ENCODE measurements around the gene TRPV3.
"Not testable (repeated sequence)": the region's sequence is repeated elsewhere in the genome, so short reads cannot be mapped to it uniquely, and the experiment has no call there.

TRPV3 gene

DNA sequence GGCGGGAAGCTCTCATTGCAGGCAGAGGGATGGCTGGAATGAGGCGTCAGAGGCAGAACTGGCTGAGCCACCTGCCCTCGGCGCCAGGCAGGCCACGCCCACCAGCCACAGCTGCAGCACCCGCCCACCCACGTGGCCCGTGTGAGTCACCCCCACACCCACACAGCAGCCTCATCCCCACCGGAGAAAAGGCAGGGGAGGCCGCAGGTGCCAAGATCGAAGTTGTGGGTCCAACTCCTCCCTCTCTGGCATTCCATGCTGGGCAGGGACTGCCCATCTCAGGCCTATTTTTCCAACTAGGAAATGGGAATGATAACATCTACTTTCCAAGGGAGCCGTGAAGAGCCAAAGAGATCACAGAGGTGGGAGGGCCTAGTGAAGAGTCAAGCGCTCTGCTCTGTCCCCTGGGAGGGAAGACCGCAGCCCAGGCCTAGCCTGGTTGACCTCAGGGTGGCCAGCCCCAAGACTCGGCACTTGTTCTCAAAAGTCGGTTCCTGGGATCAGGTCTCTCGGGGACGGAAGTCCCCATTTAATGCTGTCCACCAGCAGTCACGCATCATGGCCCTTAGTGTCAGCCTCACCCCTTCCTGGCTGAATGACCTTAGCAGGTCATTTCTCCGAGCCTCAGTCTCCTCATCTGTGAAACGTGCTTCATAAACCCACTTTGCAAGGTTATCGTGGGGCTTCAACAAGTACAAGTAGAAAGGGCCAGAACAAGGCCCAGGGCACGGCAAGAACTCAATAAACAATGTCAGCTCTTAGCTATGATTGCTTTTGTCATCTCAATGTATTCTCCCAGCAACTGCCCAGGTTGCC lies at the start of gene TRPV3:
TSS of gene TRPV3 (minus strand) at position 45 of the 816 bp plus-strand sequence. CDS start 2,962 bp downstream, outside the sequence.
- DNase-seq: no peak

DNA sequence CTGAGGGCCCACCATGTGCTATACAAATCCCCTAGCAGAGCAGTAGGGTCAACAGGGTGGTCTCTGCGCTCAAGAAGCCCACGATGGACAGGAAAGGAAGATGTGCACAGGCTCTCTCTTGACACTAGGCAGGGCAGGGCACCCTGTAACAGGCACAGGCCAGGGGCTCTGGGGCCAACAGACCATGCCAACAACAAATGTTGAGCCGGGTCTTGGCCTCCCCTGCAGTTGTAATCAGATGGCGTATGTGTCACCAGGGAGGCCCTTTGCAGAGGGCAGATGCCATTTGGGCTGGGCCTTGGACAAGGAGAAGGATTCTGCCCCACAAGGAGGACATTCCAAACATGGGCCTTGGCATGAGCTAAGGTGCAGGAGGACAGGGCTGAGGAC lies 46.3 kb upstream of the TRPV3 start:
- no peak for DNase-seq

DNA sequence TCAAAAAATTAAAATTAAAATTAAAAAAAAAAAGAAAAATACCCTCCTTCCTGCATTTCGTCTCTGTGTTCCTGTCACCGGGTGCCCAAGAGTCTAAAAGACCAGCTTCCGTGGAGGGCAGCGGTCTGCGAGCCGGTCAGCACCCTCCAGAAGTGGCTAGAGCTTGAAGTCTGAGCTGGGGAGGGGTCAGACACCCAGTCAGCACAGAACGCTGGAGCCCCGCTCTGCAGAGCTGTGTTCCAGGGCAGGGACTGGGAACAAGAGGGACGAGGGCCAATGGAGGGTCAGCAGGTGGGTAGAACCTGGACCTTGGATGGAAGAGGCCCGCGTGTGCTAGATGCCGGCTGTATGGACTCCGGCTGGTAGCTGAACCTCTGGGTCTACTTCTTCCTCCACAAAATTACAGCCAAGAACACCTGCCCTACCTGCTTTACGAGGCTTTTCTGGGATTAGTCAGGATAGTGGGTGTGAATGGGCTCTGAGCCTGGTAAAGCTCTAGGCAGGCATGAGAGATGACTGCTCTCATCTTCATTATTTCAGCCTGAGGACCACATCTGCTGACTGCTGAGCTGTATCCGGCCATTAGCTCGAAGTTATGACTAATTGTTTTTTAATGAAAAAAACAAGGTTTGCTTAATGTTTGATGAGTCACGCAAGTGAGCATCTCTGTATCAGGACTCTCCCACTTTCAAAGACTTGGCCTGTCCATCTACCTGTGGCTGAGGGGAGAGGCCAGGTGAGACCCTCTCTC lies 45.7 kb upstream of the TRPV3 start:
- DNase-seq: peak; percentile 10

DNA sequence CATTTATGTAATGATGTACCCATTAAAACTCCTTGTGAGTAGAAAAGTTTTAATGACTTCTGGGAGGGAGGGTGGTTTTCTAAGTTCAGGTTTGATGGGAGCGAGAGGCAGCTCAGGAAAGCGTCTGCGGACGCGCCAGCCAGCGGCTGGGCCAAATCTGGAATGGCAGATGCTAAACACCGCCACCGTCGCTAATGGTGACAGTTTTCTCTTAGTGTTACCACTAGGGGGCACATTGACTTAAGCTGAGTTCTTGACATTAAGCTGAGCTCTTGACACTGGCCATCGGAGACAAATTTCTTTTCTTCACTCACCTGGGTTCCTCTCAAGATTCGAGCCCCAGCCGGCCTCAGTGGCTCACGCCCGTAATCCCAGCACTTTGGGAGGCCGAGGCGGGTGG lies 44.9 kb upstream of the TRPV3 start:
- DNase-seq: peak; percentile 43

DNA sequence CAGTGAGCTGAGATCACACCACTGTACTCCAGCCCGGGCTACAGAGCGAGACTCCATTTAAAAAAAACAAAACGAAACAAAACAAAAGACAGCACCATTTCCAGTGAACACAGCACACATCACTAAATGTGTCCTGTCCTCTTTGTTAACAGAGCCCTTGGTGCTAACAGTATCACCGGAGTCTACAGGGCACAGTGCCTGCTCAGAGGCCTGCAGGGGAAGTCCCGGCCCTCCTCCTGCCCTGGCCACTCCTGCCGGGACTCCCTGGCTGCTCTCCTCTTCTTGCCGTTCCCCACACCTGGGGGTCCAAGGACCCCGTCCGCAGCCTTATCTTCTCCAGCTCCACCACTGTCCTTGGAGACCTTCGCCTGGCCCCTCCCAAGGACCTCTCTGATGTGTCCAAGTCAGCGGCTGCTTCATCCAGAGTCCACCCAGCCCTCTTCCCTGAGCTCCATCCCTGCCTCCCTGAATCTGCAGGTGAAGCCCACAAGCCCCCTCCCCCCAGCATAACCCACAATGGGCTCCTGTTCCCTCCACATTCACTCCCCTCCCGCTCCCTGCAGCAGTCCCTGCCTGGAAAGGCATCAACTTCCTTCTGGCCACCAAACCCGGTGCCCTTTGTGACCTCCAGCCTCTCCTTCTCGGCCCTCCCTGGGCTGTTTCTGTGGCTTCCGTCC lies 43.1 kb upstream of the TRPV3 start:
- no peak for DNase-seq

DNA sequence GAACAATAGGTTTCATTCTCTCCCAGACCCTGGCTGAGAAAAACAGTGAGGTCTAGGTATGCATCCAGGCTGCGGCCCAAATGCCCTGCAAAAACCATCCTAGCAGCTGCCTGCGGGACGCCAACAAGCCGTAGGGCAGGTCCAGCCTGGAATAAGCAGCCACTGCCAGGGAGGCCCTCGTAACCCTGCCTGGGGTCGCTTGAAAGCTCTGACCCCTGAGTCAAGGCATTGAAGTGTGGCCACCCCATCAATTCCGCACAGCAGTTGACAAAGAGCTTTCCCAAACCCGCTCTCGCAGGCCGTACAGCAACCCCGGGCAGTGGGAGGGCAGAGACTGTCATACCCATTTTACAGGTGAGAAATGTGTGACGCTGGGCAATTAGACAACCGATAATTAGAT lies 40.5 kb upstream of the TRPV3 start:
- no peak for DNase-seq

DNA sequence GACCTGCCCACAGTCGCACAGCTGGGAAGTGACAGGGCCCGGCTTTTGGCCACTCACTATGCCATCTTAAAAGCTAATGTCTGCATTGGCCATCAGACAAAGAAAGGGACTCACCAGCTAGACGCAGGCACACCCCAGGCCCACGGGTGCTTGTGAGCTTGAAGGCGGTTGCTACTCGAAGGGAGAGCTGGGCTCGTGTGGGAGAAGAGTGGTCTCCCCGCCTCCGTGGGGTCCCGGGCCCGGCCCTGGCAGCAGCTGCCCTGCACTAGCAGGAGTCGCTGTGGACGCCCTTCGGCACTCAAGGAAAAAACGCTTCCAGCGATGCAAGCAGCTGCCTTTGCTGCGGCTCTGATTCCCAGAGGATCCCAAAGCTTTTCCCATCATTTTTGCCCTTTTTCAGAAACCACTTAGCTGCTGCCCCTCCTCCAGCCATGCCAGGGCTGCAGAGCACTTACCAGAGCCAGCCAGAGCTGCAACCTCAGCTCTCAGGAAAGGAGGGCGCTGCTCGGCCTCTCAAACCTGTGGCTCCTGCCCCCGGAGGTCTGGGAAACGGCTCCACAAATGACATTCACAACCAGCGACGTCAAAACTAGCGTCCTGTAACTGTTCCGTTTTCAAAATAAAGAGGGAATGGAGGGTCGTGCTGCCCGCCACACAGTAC lies 39.3 kb upstream of the TRPV3 start:
- no peak for DNase-seq

DNA sequence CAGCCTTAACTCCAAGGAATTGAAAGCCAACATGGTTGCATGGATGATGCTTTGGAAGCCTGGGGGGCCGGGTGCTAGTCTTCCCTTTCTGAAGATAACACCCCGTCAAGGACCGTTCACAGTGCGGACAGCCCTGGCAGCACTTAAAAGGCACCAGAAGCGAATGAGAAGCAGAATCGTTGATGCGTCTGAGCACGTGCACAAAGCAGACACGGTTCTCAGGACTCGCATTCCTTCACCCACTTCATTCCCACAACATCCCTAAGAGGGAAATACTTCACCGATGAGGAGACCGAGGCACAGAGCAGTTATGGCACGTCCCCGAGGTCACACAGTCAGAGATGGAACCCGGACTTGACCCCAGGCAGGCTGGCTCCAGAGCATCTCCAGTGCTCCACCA lies 37.4 kb upstream of the TRPV3 start:
- no peak for DNase-seq

DNA sequence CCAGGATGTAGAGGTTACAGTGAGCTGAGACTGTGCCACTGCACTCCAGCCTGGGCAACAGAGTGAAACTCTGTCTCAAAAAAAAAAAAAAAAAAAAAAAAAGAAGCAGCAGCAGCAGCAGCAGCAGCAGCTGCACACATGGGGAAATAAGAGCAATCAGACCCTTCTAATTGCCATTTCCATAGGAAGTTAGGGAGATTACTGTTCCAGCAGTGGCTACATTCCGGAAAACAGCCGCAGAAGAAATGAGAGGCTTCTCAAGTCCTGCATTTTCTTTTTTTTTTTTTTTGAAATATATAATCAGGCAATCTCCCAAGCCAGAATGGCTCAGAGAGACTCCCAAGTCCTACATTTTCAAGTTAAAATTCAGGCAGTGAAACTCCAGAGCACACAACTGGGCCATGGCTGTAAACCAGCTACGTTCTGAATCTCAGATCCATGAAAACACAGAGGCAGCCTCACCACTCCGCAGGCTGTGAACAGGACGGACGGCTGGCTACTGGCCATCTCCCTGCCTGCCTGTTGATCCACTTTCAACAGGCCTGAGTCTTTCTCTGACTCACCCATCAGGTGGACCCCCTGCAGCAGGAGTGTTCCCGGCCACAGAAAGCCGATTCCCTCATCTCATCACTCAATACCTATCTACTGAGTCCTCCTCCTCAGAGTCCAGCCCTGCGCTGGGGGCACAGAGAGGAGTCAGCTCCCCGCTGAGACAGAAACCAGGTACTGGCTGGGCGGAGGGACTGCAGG lies 36.6 kb upstream of the TRPV3 start:
- no peak for DNase-seq

DNA sequence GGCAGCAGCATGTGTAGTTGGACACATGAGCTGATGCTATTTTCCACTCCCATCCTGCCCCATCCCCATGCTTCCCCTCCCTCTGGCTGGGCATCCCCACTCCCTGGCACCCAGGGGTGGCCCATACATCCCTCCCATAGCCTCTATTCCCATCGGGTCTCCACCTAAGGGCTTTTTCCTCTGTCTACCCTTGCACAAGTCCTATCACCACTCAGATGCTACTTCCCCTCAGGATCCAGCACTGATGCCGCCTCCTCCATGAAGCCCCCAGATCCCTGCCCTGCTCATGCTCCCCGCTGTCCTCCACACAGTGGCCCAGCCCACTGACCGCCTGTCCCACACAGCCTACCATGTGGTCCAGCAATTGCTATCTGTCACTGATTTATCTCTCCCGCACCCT lies 35.8 kb upstream of the TRPV3 start:
- DNase-seq: no peak

DNA sequence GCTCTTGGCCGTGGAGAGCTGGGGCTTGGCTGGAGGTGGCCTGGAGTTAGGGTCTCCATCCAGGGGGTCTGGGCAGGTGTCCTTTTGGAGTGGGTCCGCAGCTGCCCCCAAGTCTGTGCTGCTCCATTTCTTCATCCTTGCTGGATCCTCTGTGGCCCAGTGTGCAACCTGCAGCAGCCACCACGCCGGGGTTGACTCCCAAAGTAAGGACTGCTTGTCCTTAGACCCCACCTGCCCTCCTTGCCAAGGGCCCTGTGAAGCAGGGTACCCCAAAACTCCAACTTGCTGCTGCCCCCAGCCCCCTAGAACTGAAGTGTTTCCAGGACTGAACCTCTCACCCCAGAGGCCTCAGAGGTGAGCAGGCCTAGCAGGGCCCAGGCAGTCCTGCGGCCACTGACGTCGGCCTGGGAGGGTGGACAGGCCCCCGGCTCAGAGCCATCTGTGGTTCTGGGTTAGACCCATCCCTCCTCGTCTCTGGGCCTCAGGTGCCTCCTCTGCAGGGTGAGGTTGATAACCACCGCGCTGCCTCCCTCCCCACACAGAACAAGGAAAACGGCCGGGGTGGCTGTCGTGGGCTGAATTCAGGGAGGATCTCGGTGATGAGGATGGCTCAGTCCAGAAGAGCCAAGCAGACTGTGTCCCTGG lies 34.7 kb upstream of the TRPV3 start:
- DNase-seq: no peak

DNA sequence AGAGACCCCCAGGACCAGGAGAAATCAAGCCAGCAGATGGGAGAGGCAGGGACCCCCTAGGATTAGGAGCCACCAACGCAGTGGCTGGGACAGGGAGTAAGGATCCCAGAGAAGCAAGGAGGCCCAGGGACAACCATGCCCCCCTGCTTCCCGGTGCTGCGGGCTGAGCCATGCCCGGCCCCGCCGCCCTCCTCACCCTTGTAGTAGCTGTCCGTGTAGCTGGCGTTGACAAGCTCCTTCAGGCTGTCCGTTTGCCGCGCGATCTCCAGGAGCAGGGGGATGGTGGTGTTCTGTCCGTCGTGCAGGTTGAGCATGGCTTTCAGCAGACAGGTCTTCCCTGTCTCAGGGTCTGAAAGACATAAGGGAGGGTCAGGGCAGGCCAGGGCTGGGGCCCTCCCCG lies 33.2 kb upstream of the TRPV3 start:
- no peak for DNase-seq

DNA sequence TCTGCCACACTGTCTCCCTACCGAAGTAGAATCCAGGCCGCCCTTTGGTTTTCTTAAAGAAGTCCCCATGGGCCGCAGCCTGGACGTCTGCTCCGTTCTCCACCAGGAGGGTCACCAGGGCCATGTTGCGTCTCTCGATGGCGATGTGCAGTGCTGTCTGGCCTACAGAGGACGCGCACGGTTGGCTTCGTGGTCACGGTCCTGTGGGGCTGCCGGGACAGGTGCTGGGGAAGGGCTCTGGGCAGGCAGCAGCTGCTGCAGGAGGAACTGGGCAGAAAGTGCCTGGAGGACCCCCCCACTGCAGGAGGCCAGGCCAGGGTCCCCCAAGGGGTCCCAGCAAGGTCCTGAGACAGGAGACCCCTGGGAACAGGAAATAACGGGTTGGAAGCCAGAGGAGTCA lies 32.6 kb upstream of the TRPV3 start:
- no peak for DNase-seq

DNA sequence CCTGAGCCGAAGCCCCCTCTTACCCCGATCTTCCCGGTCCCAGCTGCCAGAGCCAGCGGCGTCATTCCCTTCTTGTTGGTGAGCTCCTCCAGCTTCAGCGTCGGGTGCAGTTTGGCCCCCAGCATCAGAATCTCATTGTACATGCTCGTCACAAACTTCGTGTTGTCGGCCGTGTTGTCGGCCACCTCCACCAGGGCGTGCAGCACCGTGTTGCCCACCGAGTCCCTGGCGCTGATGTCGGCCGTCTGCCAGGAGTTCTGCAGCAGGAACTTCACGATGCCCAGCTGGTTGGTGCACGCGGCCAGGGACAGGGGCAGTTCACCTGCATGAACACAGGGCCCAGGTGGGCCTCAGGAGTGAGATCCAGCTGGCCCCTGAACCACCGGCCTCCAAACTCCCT lies 32.2 kb upstream of the TRPV3 start:
- no peak for DNase-seq

DNA sequence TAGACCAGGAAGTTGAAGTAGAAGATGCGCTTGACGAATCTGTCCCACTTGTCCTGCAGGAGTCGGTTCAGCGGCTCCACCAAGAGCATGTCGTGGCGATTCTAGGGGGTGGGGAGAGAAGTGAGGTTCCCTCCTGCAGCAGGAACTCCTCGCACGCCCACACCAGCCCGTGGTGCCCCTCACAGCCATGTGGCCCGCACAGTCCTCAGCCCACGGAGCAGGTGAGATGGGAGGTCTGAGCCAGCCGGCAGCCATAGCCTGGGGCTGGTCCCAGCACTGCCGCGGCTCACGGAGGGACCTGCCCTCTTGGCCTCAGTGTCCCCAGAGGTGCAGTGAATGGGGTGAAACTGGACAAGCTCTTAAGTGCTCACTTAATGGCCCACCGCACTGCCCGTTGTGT lies 28.2 kb upstream of the TRPV3 start:
- DNase-seq: no peak

DNA sequence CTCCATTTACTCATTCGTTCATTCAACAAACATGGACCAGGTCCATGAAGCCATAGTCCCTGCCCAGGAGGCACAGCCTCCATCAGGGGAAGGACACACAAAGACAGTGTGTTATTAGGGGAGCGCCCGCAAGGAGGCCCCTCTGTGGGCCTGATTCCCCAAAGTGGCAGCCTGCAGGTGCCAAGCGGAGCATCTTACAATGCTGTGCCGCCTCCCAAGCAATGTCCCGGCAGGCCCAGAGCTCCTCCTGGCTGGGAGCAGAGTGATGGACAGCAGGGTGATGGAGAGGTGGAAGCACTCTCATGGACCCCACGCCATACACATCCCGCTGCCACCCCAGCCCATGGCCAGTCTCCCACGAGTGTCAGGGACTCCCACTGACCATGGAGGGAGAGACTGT lies 25.8 kb upstream of the TRPV3 start:
- DNase-seq: no peak

DNA sequence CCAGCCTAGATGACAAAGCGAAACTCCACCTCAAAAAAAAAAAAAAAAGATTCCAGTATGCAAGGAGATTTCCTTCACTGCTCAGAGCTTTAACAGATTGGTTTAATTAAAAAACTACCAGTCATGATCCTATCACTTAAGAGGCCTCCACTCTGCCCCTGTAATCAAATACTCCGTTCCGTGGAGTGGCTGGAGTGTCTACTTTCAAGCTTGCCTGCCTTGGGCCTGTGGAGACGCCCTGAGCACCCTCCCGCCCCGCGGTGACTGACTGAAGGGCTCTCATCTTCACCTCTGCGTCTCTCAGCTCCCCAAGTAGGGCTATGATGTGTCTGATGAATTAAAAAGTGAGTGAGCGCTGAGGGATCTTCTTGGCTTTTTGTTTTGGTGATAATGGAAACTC lies 25.3 kb upstream of the TRPV3 start:
- DNase-seq: no peak

DNA sequence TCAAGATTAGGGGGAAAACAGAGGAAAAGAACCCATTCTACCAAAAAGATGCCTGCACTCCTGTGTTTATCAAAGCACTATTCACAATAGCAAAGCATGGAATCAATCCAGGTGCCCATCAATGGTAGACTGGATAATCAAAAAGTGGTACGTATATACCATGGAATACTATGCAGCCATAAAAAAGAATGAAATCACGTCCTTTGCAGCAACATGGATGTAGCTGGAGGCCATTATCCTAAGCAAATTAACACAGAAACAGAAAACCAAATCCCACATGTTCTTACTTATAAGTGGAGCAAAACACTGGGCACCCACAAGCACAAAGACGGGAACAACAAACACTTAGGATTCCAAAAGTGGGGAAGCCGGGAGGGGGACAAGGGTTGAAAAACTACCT lies 21.1 kb upstream of the TRPV3 start:
- DNase-seq: not testable (repeated sequence)

DNA sequence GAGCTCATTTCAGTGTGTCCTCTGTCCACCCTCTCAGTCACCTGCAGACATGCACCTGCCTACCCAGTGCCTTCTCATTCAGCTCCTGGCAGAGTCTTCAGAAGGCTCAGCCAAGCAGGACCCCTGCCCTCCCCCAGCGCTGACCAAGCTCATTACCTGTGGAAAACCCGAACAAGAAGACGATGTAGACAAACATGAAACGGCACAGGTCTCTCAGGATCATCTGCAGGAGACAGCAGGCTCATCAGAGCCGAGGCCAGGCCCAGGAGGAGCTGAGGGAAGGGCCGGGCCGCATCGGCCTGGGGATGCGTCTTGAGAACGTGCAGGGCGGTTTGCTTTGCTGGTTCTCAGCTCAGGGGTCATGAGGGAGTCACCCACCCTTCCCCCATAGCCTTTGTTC lies 19.4 kb upstream of the TRPV3 start:
- DNase-seq: no peak

DNA sequence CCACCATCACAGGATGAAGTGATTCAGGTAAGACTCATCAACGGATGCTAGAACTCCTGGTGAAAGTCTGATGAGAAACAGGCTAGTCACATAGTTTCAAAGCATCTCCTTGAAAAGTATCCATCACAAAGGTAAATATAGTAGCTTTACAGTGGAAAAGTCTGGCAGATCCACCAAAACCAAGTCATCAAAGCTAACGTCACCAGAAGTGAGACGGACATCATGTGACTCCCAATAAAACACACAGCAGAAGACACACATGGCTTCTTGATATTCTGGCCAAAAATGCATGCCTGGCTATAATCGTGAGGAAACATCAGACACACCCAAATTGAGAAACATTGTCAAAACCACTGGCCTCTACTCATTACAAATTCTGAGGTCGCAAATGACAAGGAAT lies 17.9 kb upstream of the TRPV3 start:
- DNase-seq: peak; percentile 46

DNA sequence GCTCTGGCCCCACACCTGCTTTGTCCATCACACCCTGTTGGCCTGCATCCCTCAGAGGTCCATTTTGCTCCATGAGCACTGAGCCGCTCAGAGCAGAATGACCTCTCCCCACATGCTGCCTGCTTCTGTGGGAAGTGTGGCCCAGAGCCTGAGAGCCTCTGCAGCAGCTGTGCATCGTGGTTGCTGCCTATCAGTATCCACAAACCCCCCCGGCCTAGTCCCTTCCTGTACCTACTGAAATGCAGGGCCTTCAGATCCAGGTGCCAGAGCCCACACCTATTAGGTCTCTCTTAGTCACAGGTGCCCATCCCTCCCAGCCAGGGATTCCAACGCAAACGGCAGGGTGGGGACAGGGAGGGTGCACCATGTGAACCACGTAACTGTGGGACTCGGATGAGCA lies 16.6 kb upstream of the TRPV3 start:
- DNase-seq: no peak
